Large intestine (tissue), 12 donors: ENCODE measurements around the gene CFI. TPM values are rescaled to one million over a fixed set of nuclear protein-coding genes. Genes with fewer than 3 reads are reported as not detected.

Experiments
- DNase-seq, 2 donors: peaks; one replicate each; pipeline versions ENCODE4 v3.0.0 to v3.0.0-alpha.2; 2013
- H3K27ac ChIP-seq: one replicate; pipeline ENCODE4 v1.5.1; 2013; ENCODE audit warnings: low read length
- H3K27me3 ChIP-seq: 2 replicates; pipeline ENCODE4 v1.6.1; 2013; ENCODE audit warnings: low read length; ENCODE audit not compliant: control insufficient read depth, insufficient read depth
- H3K36me3 ChIP-seq: 2 replicates; pipeline ENCODE4 v1.6.1; 2013; ENCODE audit warnings: low read length; ENCODE audit not compliant: control insufficient read depth, insufficient read depth
- H3K4me1 ChIP-seq: one replicate; pipeline ENCODE4 v1.6.1; 2013; ENCODE audit warnings: low read length; ENCODE audit not compliant: control insufficient read depth, insufficient read depth
- H3K4me3 ChIP-seq: one replicate; pipeline ENCODE4 v1.5.1; 2013; ENCODE audit warnings: low read length
- H3K9me3 ChIP-seq: one replicate; pipeline ENCODE4 v1.6.1; 2013; ENCODE audit warnings: mild to moderate bottlenecking, low read depth, low read length, moderate library complexity; ENCODE audit not compliant: control insufficient read depth
- WGBS: methylation state at CpG from one replicate; pipeline ENCODE4 v1.1.5; 2013; ENCODE audit warnings: low lambda C conversion rate; ENCODE audit not compliant: insufficient coverage; 5-methylcytosine and 5-hydroxymethylcytosine counted together
- long read RNA-seq, 11 donors: transcript quantifications; one replicate each; lab custom pipeline, GENCODE V29; 2026
- polyA plus RNA-seq: library from polyadenylated mRNA; unstranded; fragments of 120-200 nt; gene quantifications from one replicate; pipeline ENCODE4 v1.2.1, GENCODE V29; 2013

Gene CFI
- 244 TPM for polyA plus RNA-seq
- long read RNA-seq, donor 1, partial matches to known transcripts: 15 of 19 reads
- long read RNA-seq, donor 1, other reads (novel, unspliced or antisense): 0 of 19 reads
- long read RNA-seq, donor 2, transcript CFI-204 (3 exons, 667 nt): major isoform, 15 of 21 reads
- long read RNA-seq, donor 2, partial matches to known transcripts: 0 of 21 reads
- long read RNA-seq, donor 2, other reads (novel, unspliced or antisense): 0 of 21 reads
- long read RNA-seq, donor 3, transcript CFI-204 (3 exons, 667 nt): major isoform, 10 of 18 reads
- long read RNA-seq, donor 3, partial matches to known transcripts: 0 of 18 reads
- long read RNA-seq, donor 3, other reads (novel, unspliced or antisense): 0 of 18 reads
- long read RNA-seq, donor 4, partial matches to known transcripts: 0 of 1 reads
- long read RNA-seq, donor 4, other reads (novel, unspliced or antisense): 0 of 1 reads
- long read RNA-seq, donor 5: 0 reads
- long read RNA-seq, donor 6, transcript CFI-204 (3 exons, 667 nt): major isoform, 20 of 23 reads
- long read RNA-seq, donor 6, partial matches to known transcripts: 0 of 23 reads
- long read RNA-seq, donor 6, other reads (novel, unspliced or antisense): 0 of 23 reads
- long read RNA-seq, donor 7, partial matches to known transcripts: 0 of 4 reads
- long read RNA-seq, donor 7, other reads (novel, unspliced or antisense): 0 of 4 reads
- long read RNA-seq, donor 8, transcript CFI-204 (3 exons, 667 nt): major isoform, 12 of 17 reads
- long read RNA-seq, donor 8, partial matches to known transcripts: 0 of 17 reads
- long read RNA-seq, donor 8, other reads (novel, unspliced or antisense): 0 of 17 reads
- long read RNA-seq, donor 9, transcript CFI-204 (3 exons, 667 nt): major isoform, 12 of 42 reads
- long read RNA-seq, donor 9, partial matches to known transcripts: 27 of 42 reads
- long read RNA-seq, donor 9, other reads (novel, unspliced or antisense): 0 of 42 reads
- long read RNA-seq, donor 10, transcript CFI-204 (3 exons, 667 nt): major isoform, 20 of 89 reads
- long read RNA-seq, donor 10, partial matches to known transcripts: 61 of 89 reads
- long read RNA-seq, donor 10, other reads (novel, unspliced or antisense): 0 of 89 reads
- long read RNA-seq, donor 11, transcript CFI-204 (3 exons, 667 nt): major isoform, 10 of 12 reads
- long read RNA-seq, donor 11, partial matches to known transcripts: 0 of 12 reads
- long read RNA-seq, donor 11, other reads (novel, unspliced or antisense): 0 of 12 reads

DNA sequence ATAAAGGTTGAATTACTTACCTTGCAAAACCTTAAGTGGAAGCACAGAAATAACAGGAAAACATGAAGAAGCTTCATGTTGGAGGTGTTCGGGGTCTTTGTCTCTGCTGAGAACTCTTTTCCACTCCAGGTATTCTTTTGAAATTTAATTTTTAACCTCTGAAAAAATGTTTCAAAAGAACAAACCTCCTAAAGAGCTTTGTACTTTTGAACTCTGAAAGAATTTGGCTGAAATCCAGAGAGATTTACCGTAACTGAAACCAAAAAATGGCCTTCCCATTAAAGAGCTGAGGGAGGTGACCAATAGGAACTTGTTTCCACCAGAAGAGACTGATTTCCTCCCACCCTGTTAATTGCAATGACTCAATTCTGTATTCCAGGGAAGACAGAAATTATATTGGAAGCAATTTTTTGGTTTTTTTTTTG, at the start of gene CFI:
Gene CFI (minus strand): TSS at position 105 of the 425 bp plus-strand sequence. CDS start 28 bp downstream, at position 77.
- 60% methylated on average over 1 of the region's 2 CpGs for WGBS
- DNase-seq: peak in 1 of 2 donors; percentile 76
- Histone ChIP-seq H3K27ac (peak within 1 kb of the TSS; percentile 37), H3K4me1 (no peaks in the 10 kb centered on the region), H3K4me3 (peak within 1 kb of the TSS; percentile 19), H3K36me3 (no peaks in the 10 kb centered on the region), H3K9me3 (peaks cover 9% of the 10 kb centered on the region), H3K27me3 (no peaks in the 10 kb centered on the region)

DNA sequence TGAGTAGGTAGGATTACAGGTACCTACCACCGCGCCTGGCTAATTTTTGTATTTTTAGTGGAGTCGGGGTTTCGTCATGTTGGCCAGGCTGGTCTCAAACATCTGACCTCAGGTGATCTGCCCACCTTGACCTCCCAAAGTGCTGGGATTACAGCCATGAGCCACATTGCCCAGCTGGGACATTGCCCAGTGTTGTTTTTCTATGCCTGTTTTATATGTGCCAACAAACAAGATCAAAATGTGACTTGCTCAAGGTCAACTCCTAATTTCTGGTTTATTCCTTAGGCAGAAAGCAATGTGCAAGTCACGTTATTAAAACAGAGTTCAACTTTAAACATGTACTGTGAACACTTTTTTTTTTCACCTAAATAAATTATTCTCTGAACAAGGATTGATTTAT, 48.8 kb upstream of the CFI start:
- Histone ChIP-seq H3K9me3 (no peaks in the 10 kb centered on the region), H3K27ac (no peak overlapping the region), H3K4me1 (peaks cover 9% of the 10 kb centered on the region), H3K4me3 (no peak overlapping the region), H3K36me3 (no peaks in the 10 kb centered on the region), H3K27me3 (no peaks in the 10 kb centered on the region)
- 83% methylated on average over 1 of the region's 5 CpGs for WGBS
- DNase-seq: no peak

DNA sequence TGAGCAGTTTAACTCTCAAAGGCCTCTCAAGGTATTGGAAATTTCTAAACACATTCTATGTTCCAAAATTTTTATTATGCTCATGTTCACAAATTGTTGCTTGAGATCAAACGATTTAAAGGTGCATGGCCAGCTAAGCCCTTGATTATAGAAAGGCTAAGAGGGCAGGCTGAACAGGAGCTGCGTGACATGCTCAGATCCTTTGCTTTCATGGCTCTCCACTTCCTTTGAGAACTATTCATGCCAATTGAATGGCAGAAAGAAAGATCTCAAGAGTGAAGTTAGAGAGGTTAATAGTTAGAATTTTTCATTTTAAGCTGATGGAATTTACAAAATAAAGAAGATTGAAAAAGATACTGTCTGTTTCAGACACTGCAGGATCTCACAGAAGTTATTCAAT, 46.7 kb upstream of the CFI start:
- Histone ChIP-seq H3K27me3 (no peaks in the 10 kb centered on the region), H3K27ac (no peak overlapping the region), H3K4me1 (peaks cover 9% of the 10 kb centered on the region), H3K36me3 (no peaks in the 10 kb centered on the region), H3K4me3 (no peak overlapping the region), H3K9me3 (no peaks in the 10 kb centered on the region)
- no CpG with 5 or more reads among the region's 2 CpGs for WGBS
- no peak for DNase-seq

DNA sequence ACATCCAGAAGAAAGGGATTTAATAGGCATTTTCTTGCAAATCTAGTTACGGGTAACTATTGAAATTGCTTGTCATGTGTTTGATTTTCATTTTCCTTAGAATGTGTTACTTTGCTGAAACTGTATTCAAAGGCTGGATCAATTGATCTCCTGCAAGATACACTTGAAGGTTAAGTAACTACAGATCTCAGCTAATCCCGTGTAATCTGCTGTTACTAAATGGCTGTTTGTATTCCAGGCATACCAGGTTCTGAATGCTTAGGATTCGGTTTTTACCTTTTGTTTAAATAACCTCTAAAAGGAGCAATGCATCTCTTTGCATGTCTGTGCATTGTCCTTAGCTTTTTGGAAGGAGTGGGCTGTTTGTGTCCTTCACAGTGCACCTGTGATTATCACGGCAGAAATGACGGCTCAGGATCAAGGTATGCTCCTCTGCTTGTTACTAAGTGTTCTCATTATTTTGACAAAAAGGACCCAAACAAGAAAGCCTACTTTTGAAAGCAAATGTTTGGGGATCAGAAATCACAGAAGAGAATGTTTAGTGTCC, 46.2 kb upstream of the CFI start, which contains the start of gene LRIT3:
Gene LRIT3 (plus strand): TSS at position 212 of the 547 bp plus-strand sequence. CDS start 95 bp downstream, at position 307.
- no peak within 1 kb of the TSS for H3K27ac ChIP-seq
- no peaks in the 10 kb centered on the region for H3K9me3 ChIP-seq
- H3K4me3 ChIP-seq: no peak within 1 kb of the TSS
- 100% methylated on average over 1 of the region's 5 CpGs for WGBS
- H3K4me1 ChIP-seq: peaks cover 9% of the 10 kb centered on the region
- no peaks in the 10 kb centered on the region for H3K27me3 ChIP-seq
- DNase-seq: no peak
- no peaks in the 10 kb centered on the region for H3K36me3 ChIP-seq

DNA sequence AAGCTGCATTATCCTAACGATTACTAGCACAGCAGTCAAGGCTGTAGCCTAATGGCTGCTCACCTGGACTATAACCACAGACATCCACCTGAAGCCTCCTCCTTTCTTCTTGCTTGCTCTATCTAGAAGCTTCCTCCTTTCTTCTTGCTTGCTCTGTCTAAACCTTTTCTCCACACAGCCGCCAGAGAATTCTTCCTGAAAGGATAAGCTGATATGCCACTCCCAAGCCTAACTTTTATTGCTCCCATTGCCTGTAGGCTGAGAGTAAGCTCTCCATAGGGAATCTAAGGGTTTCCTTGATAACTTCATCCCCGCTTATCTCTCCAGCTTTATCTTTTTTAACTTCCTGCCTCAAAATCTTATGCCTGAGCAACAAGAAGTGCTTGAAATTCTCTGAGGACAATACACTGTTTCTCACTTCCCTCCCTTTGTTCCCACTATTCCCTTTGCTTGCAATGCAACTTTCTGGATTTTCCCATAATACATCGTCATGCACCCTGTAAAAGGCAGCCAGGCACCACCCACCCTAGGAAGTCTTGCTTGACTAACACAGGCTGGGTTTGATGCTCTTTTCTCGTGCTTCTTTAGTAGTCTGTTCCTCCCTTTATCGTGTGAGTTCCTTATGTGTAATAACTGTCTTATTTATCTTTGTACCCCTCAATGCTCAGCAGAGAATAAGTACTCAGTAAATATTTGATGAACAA, 44.7 kb upstream of the CFI start:
- Histone ChIP-seq H3K4me3 (no peak overlapping the region), H3K9me3 (no peaks in the 10 kb centered on the region), H3K27me3 (no peaks in the 10 kb centered on the region), H3K4me1 (peaks cover 9% of the 10 kb centered on the region), H3K36me3 (no peaks in the 10 kb centered on the region), H3K27ac (peak overlapping the region; percentile 8)
- DNase-seq: peak in 1 of 2 donors; percentile 67
- 10% methylated on average over 2 of the region's 6 CpGs for WGBS

DNA sequence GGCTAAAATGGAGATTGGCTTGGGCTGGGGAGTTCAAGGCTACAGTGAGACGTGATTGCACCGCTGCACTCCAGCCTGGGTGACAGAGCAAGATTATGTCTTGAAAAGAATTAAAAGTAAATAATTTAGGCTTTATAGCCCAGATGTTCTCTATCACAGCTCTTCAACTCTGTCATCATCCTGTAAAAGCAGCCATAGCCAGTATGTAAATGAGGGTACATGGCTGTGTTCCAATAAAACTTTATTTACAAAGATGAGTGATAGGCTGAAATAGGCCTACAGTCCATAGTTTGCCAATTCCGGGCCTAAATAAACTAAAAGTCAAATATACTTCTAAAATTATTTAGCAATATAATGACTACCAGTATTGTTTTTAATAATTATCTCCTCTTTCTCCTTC, 35.2 kb upstream of the CFI start:
- WGBS: no CpG with 5 or more reads among the region's 3 CpGs
- H3K36me3 ChIP-seq: no peaks in the 10 kb centered on the region
- DNase-seq: no peak
- no peak overlapping the region for H3K4me3 ChIP-seq
- H3K9me3 ChIP-seq: no peaks in the 10 kb centered on the region
- no peaks in the 10 kb centered on the region for H3K27me3 ChIP-seq
- no peak overlapping the region for H3K27ac ChIP-seq
- H3K4me1 ChIP-seq: no peaks in the 10 kb centered on the region

DNA sequence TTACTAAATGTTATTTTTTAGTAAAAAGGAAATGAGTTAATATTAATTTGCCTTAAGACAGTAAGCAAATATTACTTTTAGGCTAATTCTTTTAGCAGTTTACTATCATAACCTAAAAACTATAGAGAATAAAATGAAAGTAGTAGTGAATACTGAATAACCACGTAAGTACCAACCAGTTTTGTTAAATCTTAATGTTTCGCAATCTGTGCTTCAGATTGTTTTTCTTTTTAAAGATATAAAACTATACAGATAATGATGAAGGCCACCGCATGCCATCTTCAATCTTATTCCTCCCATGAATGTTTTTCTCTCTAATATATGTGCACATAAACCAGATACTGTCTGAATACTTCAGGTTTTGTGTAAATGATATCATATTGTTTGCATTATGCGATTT, 32.0 kb upstream of the CFI start:
- H3K36me3 ChIP-seq: no peaks in the 10 kb centered on the region
- no peak overlapping the region for H3K27ac ChIP-seq
- no peaks in the 10 kb centered on the region for H3K27me3 ChIP-seq
- no peaks in the 10 kb centered on the region for H3K4me1 ChIP-seq
- no peaks in the 10 kb centered on the region for H3K9me3 ChIP-seq
- DNase-seq: no peak
- no peak overlapping the region for H3K4me3 ChIP-seq
- WGBS: 95% methylated on average over 3 of the region's 4 CpGs

DNA sequence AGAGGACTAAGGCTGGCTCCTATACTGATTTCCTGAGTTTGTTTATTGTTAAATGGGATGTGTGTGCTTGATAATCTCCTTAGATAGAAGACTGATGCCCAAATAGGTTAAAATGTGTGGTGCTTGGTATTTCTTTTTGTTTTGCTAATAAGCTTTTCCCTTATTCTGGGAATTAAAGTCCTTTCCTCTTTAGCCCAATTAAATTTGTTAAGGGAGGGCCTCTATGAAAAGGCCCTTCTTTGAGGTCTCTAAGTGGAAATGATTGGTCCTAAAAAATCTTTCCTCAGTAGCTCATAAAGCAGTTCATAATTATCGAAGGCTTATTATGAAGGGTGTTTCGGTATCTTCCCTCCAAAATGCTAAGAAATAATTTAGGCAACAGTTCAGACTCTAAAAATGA, 25.9 kb upstream of the CFI start, which contains the start of gene RRH:
Gene RRH (plus strand): TSS at position 301 of the 400 bp plus-strand sequence. CDS start 56 bp downstream, at position 357.
- Histone ChIP-seq H3K4me1 (no peaks in the 10 kb centered on the region), H3K4me3 (no peak within 1 kb of the TSS), H3K27ac (no peak within 1 kb of the TSS), H3K27me3 (no peaks in the 10 kb centered on the region), H3K36me3 (peaks cover 14% of the 10 kb centered on the region), H3K9me3 (no peaks in the 10 kb centered on the region)
- DNase-seq: no peak
- no CpG with 5 or more reads among the region's 2 CpGs for WGBS

DNA sequence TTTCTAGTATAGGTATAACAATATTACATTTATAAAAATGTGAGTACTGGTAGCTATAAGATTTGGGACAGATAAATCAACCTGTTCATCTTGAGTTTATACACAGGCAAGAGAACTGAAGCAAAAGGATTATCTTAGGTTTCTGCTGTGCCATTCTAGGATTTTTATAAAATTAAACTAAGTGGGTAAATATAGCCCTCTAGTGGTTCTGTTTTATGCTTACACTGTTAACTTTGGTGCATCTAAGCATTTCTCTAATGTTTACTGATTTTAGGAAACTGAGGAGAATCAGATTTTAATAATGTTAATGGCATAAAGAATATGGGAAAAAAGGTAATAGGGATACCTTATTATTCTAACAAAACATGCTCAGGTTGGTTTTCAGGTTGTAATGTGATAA, 24.9 kb upstream of the CFI start:
- no peak overlapping the region for H3K4me3 ChIP-seq
- H3K27me3 ChIP-seq: no peaks in the 10 kb centered on the region
- peaks cover 18% of the 10 kb centered on the region for H3K36me3 ChIP-seq
- no peaks in the 10 kb centered on the region for H3K9me3 ChIP-seq
- DNase-seq: no peak
- H3K4me1 ChIP-seq: no peaks in the 10 kb centered on the region
- H3K27ac ChIP-seq: no peak overlapping the region
